H9 (cell line): ENCODE results near the gene RNPS1. TPM values are rescaled to one million over a fixed set of nuclear protein-coding genes. Genes with fewer than 3 reads are reported as not detected.

Source experiments
- DNase-seq: peaks from one replicate; pipeline ENCODE4 v3.0.0-alpha.2; 2017
- H2AFZ ChIP-seq: one replicate; pipeline ENCODE4 v1.6.1; 2013; ENCODE audit warnings: mild to moderate bottlenecking, low read length, control low read depth, moderate library complexity
- H2AK5ac ChIP-seq: 2 replicates; pipeline ENCODE4 v1.6.1; 2013; ENCODE audit warnings: low read length, control low read depth, mixed read lengths; ENCODE audit not compliant: insufficient read length
- H2BK120ac ChIP-seq: one replicate; pipeline ENCODE4 v1.6.1; 2013; ENCODE audit warnings: low read depth, mild to moderate bottlenecking, low read length, control low read depth, inconsistent platforms; ENCODE audit not compliant: poor library complexity, severe bottlenecking
- H2BK12ac ChIP-seq: 2 replicates; pipeline ENCODE4 v1.6.1; 2013; ENCODE audit warnings: low read length, control low read depth, mixed read lengths, low read depth; ENCODE audit not compliant: insufficient read length
- H2BK15ac ChIP-seq: 2 replicates; pipeline ENCODE4 v1.6.1; 2013; ENCODE audit warnings: low read depth, low read length, control low read depth
- H2BK20ac ChIP-seq: one replicate; pipeline ENCODE4 v1.6.1; 2013; ENCODE audit warnings: low read depth, mild to moderate bottlenecking, low read length, control low read depth, inconsistent platforms; ENCODE audit not compliant: poor library complexity, severe bottlenecking
- H2BK5ac ChIP-seq: 2 replicates; pipeline ENCODE4 v1.6.1; 2013; ENCODE audit warnings: low read length, control low read depth, mixed read lengths; ENCODE audit not compliant: insufficient read length
- H3K14ac ChIP-seq: 2 replicates; pipeline ENCODE4 v1.6.1; 2013; ENCODE audit warnings: low read length, control low read depth; ENCODE audit not compliant: insufficient read depth
- H3K18ac ChIP-seq: 2 replicates; pipeline ENCODE4 v1.6.1; 2013; ENCODE audit warnings: low read depth, mild to moderate bottlenecking, mixed read lengths, low read length, control low read depth; ENCODE audit not compliant: insufficient read length
- H3K23ac ChIP-seq: 2 replicates; pipeline ENCODE4 v1.6.1; 2013; ENCODE audit warnings: low read length, control low read depth, mixed read lengths, low read depth; ENCODE audit not compliant: insufficient read length
- H3K23me2 ChIP-seq: 2 replicates; pipeline ENCODE4 v1.6.1; 2013; ENCODE audit warnings: low read depth, mild to moderate bottlenecking, mixed read lengths, low read length, control low read depth; ENCODE audit not compliant: insufficient read length, poor library complexity, severe bottlenecking
- H3K27ac ChIP-seq: 2 replicates; pipeline ENCODE4 v1.5.1; 2013; ENCODE audit warnings: low read length, control low read depth, mixed read lengths, low read depth; ENCODE audit not compliant: insufficient read length
- H3K27me3 ChIP-seq: 2 replicates; pipeline ENCODE4 v1.6.1; 2013; ENCODE audit warnings: low read length, control low read depth, inconsistent platforms; ENCODE audit not compliant: insufficient read depth
- H3K4ac ChIP-seq: 2 replicates; pipeline ENCODE4 v1.6.1; 2013; ENCODE audit warnings: low read depth, mild to moderate bottlenecking, control low read depth, inconsistent platforms, low read length, moderate library complexity
- H3K4me1 ChIP-seq: 2 replicates; pipeline ENCODE4 v1.6.1; 2013; ENCODE audit warnings: low read length, control low read depth, inconsistent platforms; ENCODE audit not compliant: insufficient read depth
- H3K4me2 ChIP-seq: 2 replicates; pipeline ENCODE4 v1.6.1; 2013; ENCODE audit warnings: low read length, control low read depth, mixed read lengths; ENCODE audit not compliant: insufficient read length, insufficient read depth
- H3K56ac ChIP-seq: 2 replicates; pipeline ENCODE4 v1.6.1; 2013; ENCODE audit warnings: low read depth, mild to moderate bottlenecking, mixed read lengths, low read length, control low read depth; ENCODE audit not compliant: insufficient read length
- H3K79me1 ChIP-seq: 2 replicates; pipeline ENCODE4 v1.6.1; 2013; ENCODE audit warnings: low read depth, mild to moderate bottlenecking, moderate library complexity, low read length, control low read depth, inconsistent platforms; ENCODE audit not compliant: insufficient read depth, poor library complexity, severe bottlenecking
- H3K79me2 ChIP-seq: 2 replicates; pipeline ENCODE4 v1.6.1; 2013; ENCODE audit warnings: low read length, control low read depth, inconsistent platforms; ENCODE audit not compliant: insufficient read depth
- H3K9ac ChIP-seq: 2 replicates; pipeline ENCODE4 v1.6.1; 2013; ENCODE audit warnings: low read length, control low read depth, mixed read lengths; ENCODE audit not compliant: insufficient read length; ENCODE audit errors: extremely low read depth
- H3K9me3 ChIP-seq: one replicate; pipeline ENCODE4 v1.6.1; 2013; ENCODE audit warnings: low read depth, low read length, inconsistent platforms; ENCODE audit not compliant: control insufficient read depth
- H3T11ph ChIP-seq: one replicate; pipeline ENCODE4 v1.6.1; 2013; ENCODE audit warnings: mild to moderate bottlenecking, low read length, control low read depth, inconsistent platforms
- H4K20me1 ChIP-seq: one replicate; pipeline ENCODE4 v1.6.1; 2013; ENCODE audit not compliant: control insufficient read depth, insufficient read length, insufficient read depth
- H4K5ac ChIP-seq: 2 replicates; pipeline ENCODE4 v1.6.1; 2013; ENCODE audit warnings: low read depth, mild to moderate bottlenecking, mixed read lengths, low read length, control low read depth; ENCODE audit not compliant: insufficient read length
- H4K8ac ChIP-seq: replicated peaks from 2 replicates; pipeline ENCODE4 v1.6.1; 2013; ENCODE audit warnings: low read length, control low read depth, mixed read lengths, low read depth; ENCODE audit not compliant: insufficient read length
- H4K91ac ChIP-seq: 2 replicates; pipeline ENCODE4 v1.6.1; 2013; ENCODE audit warnings: low read depth, mild to moderate bottlenecking, moderate library complexity, mixed read lengths, low read length, control low read depth; ENCODE audit not compliant: insufficient read length
- H3K27ac Mint-ChIP-seq, 3 experiments: 2 replicates in 2 of 3; 3 replicates in 1 of 3; pipeline ENCODE4 v1.8.0; 2020 to 2021; ENCODE audit warnings: mixed read lengths in 3 of 3, mild to moderate bottlenecking in 1 of 3, moderate library complexity in 1 of 3
- H3K27me3 Mint-ChIP-seq: 2 replicates; pipeline ENCODE4 v1.8.0; 2021; ENCODE audit warnings: low read depth, mild to moderate bottlenecking, moderate library complexity, mixed read lengths
- H3K36me3 Mint-ChIP-seq, 3 experiments: 2 replicates in 2 of 3; 3 replicates in 1 of 3; pipeline ENCODE4 v1.8.0; 2020 to 2021; ENCODE audit warnings: low read depth in 3 of 3, mixed read lengths in 3 of 3; ENCODE audit not compliant: insufficient read depth in 1 of 3
- H3K4me1 Mint-ChIP-seq, 2 experiments: 2 replicates each; pipeline ENCODE4 v1.8.0; 2020; ENCODE audit warnings: mixed read lengths in 2 of 2
- H3K4me3 Mint-ChIP-seq, 2 experiments: 2 replicates in 1 of 2; 3 replicates in 1 of 2; pipeline ENCODE4 v1.8.0; 2020 to 2021; ENCODE audit warnings: mild to moderate bottlenecking in 2 of 2, mixed read lengths in 2 of 2, moderate library complexity in 1 of 2
- H3K9me3 Mint-ChIP-seq, 2 experiments: 2 replicates in 1 of 2; 3 replicates in 1 of 2; pipeline ENCODE4 v1.8.0; 2020; ENCODE audit warnings: mild to moderate bottlenecking in 2 of 2, mixed read lengths in 2 of 2, moderate library complexity in 1 of 2
- CTCF ChIP-seq: fragments of 200-600 bp; sonication (generic); conservative IDR thresholded peaks from 3 replicates; pipeline ENCODE4 v1.8.0; 2021; ENCODE audit warnings: antibody characterized with exemption, mild to moderate bottlenecking
- WGBS: extraction: QIAGEN DNeasy Blood & Tissue Kit; methylation state at CpG from one replicate; pipeline ENCODE4 v1.1.7; 2013; ENCODE audit warnings: missing lambda C conversion rate, low lambda C conversion rate, mixed read lengths; ENCODE audit not compliant: insufficient read length; ENCODE audit errors: extremely low coverage; 5-methylcytosine and 5-hydroxymethylcytosine counted together
- total RNA-seq: library from RNA; stranded (reverse); gene quantifications from 2 replicates; pipeline ENCODE4 v1.2.1, GENCODE V29; 2021

Gene RNPS1
- total RNA-seq, 1 experiment from 2014 or later = 384 TPM

GRCh38 chr16:2299915-2300192 is 31.9 kb upstream of the RNPS1 start:
- Histone ChIP-seq H2BK15ac (no peak overlapping the region), H3K9ac (no peak overlapping the region), H3K9me3 (no peaks in the 10 kb centered on the region), H3K79me2 (no peaks in the 10 kb centered on the region), H3K4me2 (no peak overlapping the region), H2BK120ac (no peak overlapping the region), H4K20me1 (no peaks in the 10 kb centered on the region), H3K79me1 (no peaks in the 10 kb centered on the region), H2BK5ac (no peak overlapping the region), H3K14ac (no peak overlapping the region), H4K5ac (no peak overlapping the region), H3K27me3 (no peaks in the 10 kb centered on the region), H3T11ph (no peak overlapping the region), H2BK12ac (no peak overlapping the region), H4K91ac (no peak overlapping the region), H4K8ac (no peak overlapping the region), H3K27ac (no peak overlapping the region), H3K56ac (no peak overlapping the region), H3K18ac (no peak overlapping the region), H2AK5ac (no peak overlapping the region), H2BK20ac (no peak overlapping the region), H3K4me1 (0 out of 2 replicates have a peak, but pooled peaks cover 3% of the 10 kb centered on the region), H2AFZ (no peak overlapping the region), H3K23ac (no peak overlapping the region), H3K4ac (no peak overlapping the region), H3K23me2 (no peaks in the 10 kb centered on the region)
- Mint-ChIP-seq H3K27ac (no peak overlapping the region), H3K36me3 (no peaks in the 10 kb centered on the region; a peak in 1 of 7 replicates), H3K27me3 (no peaks in the 10 kb centered on the region; the same call in 1 of the 2 replicates), H3K4me1 (no peaks in the 10 kb centered on the region), H3K9me3 (no peaks in the 10 kb centered on the region), H3K4me3 (no peak overlapping the region; a peak in 1 of 5 replicates)
- TF ChIP-seq CTCF = no peak
- no peak for DNase-seq
- no CpG with 5 or more reads among the region's 10 CpGs for WGBS
